Neural progenitor cell (in vitro differentiated cells): ENCODE measurements around the gene LGALS3BP.

Experiments
- EZH2 ChIP-seq: fragments of 200-600 bp; sonication (generic); IDR thresholded peaks from 2 replicates; pipeline ENCODE4 v1.6.1; 2017; ENCODE audit warnings: antibody characterized with exemption, mild to moderate bottlenecking, moderate library complexity
- EZH2phosphoT487 ChIP-seq: fragments of 200-600 bp; sonication (generic); IDR thresholded peaks from 2 replicates; pipeline ENCODE4 v1.6.1; 2017; ENCODE audit warnings: antibody characterized with exemption
- TF ChIP-seq, protein P1 (sequence below): fragments of 200-600 bp; sonication (generic); IDR thresholded peaks from 2 replicates; pipeline ENCODE4 v1.5.1; 2017; ENCODE audit warnings: antibody characterized with exemption, mild to moderate bottlenecking

DNA sequence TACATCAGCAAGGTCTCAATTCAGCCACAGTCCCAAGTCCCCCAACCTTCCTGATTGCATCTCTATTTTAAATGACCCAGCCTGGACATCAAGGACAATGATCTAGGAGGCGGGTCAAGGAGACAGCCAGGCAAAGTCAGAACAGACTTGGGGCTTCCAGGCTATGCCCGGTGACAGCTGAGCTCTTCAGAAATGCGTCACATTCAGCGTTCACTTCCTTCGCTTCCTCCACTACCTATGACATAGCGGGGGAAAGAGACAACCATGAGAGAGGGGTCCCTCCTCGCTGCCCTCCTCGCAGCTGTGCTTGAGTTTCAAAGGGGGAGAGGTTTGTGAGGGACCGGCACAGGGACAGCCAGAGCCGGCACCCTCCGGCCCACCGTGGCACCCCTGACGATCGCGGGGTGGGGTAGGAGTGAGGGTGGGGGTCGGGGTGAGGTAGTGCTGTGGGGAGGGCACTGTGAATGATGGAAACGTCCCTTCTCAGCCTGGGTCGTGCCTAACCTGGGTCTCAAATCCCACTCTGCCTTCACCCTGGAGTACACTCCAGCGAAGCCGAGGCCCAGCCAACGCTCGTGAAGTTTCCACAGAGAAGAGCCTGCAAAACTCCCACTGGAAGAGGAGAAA lies 12.3 kb upstream of the LGALS3BP start:
- TF ChIP-seq, protein P1, sequence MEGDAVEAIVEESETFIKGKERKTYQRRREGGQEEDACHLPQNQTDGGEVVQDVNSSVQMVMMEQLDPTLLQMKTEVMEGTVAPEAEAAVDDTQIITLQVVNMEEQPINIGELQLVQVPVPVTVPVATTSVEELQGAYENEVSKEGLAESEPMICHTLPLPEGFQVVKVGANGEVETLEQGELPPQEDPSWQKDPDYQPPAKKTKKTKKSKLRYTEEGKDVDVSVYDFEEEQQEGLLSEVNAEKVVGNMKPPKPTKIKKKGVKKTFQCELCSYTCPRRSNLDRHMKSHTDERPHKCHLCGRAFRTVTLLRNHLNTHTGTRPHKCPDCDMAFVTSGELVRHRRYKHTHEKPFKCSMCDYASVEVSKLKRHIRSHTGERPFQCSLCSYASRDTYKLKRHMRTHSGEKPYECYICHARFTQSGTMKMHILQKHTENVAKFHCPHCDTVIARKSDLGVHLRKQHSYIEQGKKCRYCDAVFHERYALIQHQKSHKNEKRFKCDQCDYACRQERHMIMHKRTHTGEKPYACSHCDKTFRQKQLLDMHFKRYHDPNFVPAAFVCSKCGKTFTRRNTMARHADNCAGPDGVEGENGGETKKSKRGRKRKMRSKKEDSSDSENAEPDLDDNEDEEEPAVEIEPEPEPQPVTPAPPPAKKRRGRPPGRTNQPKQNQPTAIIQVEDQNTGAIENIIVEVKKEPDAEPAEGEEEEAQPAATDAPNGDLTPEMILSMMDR: no peak
- no peak for TF ChIP-seq EZH2
- no peak for TF ChIP-seq EZH2phosphoT487
